GM04503 (cell line): Measurements from ENCODE around the gene TMED6.
"Not testable (repeated sequence)": the region's sequence is repeated elsewhere in the genome, so short reads cannot be mapped to it uniquely, and the experiment has no call there.

ENCODE experiments used
- DNase-seq: peaks from one replicate; pipeline ENCODE4 v3.0.0-alpha.2; 2012; ENCODE audit warnings: low read depth

TMED6 gene

DNA sequence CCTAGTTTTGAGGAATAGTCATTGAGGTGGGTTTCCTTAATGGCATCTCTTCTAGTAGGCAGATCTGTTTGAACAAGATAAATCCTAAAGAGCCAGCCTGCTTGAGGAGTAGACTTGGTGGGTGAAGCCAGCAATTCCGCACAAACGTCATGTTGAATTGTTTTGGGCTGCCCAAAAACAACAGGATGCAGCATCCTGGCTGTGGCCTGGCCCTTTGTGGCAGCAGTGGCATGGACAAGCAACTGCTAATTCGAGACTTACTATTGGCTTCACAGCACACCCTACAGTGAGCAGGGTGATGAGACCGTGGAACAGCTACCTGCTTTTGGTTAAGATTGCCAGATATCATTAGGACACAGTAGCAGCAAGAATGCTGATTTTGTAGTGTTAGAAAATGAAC is 49.7 kb downstream of the TMED6 start:
- DNase-seq = no peak

DNA sequence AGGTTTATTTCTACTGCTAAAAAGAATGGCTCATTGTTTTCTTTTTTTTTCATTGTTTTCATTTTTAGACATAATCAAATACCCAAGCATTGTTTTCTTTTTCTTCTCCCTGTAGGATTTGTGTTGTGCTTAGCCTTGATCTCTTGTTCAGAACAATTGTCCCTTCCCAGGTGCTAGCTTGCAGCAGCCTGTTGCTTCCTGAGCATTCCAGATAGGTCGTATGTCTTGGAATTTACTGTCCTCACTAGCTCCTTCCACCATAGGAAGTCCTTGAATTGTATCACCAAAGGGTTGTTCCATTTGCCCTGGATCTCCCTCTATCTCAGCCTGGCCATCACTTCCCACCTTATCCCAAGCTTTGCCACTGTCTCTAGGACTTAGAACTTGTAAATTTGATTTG is 50.4 kb downstream of the TMED6 start:
- DNase-seq = no peak

DNA sequence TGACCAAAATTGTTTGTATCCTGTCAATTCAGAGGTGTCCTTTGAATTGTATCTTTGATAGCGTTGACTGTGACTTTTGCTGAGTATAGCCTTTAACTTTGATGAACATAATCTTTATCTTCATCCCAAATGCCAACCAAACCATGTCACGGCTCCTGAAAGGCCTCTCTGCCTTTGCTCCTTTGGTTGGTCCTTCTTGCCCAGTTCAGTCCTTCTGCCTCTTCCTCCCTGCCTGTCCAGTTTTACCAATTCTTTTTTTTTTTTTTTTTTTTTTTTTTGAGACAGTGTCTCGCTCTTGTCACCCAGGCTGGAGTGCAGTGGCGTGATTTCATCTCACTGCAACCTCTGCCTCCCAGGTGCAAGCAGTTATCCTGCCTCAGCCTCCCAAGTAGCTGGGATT is 53.3 kb downstream of the TMED6 start:
- DNase-seq = no peak

DNA sequence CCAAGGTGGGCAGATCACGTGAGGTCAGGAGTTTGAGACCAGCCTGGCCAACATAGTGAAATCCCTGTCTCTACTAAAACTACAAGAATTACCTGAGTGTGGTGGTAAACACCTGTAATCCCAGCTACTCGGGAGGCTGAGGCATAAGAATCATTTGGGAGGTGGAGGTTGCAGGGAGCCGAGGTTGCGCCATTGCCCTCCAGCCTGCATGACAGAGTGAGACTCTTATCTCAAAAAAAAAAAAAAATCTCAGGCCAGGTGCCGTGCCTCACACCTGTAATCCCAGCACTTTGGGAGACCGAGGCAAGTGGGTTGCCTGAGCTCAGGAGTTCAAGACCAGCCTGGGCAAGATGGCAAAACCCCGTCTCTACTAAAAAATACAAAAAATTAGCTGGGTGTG is 54.8 kb downstream of the TMED6 start:
- DNase-seq = not testable (repeated sequence)

DNA sequence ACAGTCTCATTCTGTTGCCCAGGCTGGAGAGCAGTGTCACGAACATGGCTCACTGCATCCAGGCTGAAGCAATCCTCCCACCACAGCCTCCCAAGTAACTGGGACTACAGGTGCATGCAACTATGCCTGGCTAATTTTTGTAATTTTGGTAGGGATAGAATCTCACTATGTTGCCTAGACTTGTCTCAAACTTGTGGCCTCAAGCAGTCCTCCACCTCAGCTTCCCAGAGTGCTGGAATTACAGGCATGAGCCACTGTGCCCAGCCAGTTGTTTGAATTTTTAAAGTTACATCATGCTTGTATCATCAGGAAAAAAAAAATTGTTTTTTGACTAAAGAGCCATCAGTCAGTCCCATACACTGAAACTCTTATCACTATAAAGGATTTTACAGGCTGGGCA is 57.5 kb downstream of the TMED6 start:
- DNase-seq = no peak

DNA sequence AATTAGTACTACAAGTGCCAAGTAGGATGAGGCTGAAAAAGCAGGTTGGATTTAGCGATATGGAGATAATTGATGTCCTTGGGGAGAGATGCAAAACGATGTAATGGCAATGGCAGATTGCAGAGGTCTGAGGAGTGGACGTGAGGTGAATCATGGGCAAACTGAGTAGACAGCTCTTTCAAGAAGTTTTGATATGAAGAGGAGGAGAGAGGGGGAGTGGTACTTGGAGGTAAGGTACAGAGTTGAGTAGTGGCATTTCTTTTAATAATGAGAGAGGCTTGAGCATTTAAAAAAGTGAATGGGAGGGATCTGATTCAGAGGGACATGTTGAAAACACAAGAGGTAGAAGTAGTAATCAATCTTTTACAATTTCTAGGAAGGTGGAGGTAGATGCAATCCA is 58.2 kb downstream of the TMED6 start:
- no peak for DNase-seq
